Keratinocyte (primary cell): ENCODE data around the gene UPF3B.

ENCODE experiments used
- EZH2 ChIP-seq: IDR thresholded peaks from one replicate; pipeline ENCODE4 v1.6.1; 2012; ENCODE audit warnings: inconsistent platforms, mild to moderate bottlenecking, low read length, moderate library complexity
- TF ChIP-seq, protein P1 (sequence below), 3 experiments: IDR thresholded peaks in 1 of 3; conservative IDR thresholded peaks in 1 of 3; optimal IDR thresholded peaks in 1 of 3; 2 replicates in 2 of 3; 3 replicates in 1 of 3; pipeline versions ENCODE3 to v1.5.1; 2011; ENCODE audit warnings: low read length in 3 of 3, mild to moderate bottlenecking in 3 of 3, moderate library complexity in 2 of 3, control low read depth in 1 of 3, inconsistent platforms in 1 of 3; ENCODE audit not compliant: insufficient read depth in 2 of 3; ENCODE audit errors: extremely low read depth in 1 of 3

DNA sequence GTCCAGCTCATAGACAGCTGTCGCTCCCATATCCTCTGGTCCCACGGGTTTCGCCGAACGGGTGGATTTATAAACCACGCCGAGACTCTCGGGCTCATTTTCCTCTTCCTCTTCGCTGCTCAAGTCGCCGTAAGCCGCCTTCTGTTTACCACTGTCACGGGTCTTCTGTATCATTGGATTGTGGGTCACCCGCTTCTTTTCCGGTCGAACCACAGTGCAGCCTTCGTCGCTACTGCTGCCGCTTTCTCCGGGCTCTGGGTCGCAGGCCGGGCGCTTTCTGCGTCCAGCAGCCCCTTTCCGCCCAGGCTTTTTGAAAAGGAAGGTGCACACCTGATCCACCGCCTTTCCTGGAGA lies 18.5 kb upstream of the UPF3B start:
- TF ChIP-seq, protein P1, sequence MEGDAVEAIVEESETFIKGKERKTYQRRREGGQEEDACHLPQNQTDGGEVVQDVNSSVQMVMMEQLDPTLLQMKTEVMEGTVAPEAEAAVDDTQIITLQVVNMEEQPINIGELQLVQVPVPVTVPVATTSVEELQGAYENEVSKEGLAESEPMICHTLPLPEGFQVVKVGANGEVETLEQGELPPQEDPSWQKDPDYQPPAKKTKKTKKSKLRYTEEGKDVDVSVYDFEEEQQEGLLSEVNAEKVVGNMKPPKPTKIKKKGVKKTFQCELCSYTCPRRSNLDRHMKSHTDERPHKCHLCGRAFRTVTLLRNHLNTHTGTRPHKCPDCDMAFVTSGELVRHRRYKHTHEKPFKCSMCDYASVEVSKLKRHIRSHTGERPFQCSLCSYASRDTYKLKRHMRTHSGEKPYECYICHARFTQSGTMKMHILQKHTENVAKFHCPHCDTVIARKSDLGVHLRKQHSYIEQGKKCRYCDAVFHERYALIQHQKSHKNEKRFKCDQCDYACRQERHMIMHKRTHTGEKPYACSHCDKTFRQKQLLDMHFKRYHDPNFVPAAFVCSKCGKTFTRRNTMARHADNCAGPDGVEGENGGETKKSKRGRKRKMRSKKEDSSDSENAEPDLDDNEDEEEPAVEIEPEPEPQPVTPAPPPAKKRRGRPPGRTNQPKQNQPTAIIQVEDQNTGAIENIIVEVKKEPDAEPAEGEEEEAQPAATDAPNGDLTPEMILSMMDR (optimal IDR thresholded peaks at IDR 0.05 in 1 of 3, IDR thresholded peaks at IDR 0.05 in 1 of 3, conservative IDR thresholded peaks at IDR 0.05 in 1 of 3; ENCODE audit: extremely low read depth in 1 of 3, insufficient read depth in 2 of 3, low read length in 3 of 3), result no peak
- no peak for TF ChIP-seq EZH2
